Measurements from ENCODE around the gene TOMM40L. TPM values are rescaled to one million over a fixed set of nuclear protein-coding genes. Genes with fewer than 3 reads are reported as not detected.

The TOMM40L gene
- total and polyA plus RNA-seq, 7 donors: 12.6 to 23.1 (median 16.1) TPM

DNA sequence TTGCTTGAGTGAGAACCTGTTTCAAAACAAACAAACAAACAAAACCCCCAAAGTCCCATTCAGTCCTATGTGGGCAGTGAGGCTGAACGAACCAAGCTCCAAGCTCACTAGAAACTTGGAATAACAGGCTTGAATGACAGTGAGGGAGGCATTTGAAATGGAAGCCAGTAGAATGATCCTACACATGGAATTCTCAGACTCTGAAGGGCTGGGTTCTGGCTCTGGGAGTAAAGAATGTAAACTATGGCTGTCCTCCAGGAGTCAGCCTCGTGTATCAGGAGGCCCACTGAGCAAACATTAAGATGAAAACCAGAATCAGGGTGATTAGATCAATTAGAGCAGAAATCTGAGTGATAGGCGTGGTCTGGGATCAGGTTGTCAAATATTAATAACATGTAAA is 47.5 kb downstream of the TOMM40L start:
- WGBS, 2 donors: 54 to 63% methylated on average over 3 of the region's 3 CpGs
- H3K36me3 ChIP-seq: no peaks in the 10 kb centered on the region
- intact Hi-C loops (cut with DNase I): no loop called here

DNA sequence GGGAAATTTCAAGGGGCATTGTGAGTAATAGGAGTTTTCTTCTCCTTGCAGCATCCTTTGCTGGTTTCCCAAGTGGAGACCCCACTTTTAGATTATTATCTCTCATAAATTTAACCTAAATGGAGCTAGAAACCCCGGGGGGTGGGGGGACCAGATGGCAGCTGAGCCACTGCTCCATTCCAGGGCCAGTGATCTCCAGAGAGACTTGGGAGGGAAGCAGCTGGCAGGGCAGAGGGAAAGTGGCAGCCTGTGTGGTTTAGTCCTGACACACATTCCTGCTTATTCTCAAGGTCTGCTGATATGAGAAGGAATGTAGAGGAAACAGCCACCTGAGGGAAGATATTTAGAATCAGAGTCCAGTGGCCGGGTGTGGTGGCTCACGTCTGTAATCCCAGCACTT is 49.0 kb downstream of the TOMM40L start:
- Histone ChIP-seq H3K4me3 (no peak overlapping the region), H3K27ac (no peak overlapping the region), H3K4me1 (peaks cover 0 to 16% (median 7%) of the 10 kb centered on the region in 4 donors), H3K9me3 (no peaks in the 10 kb centered on the region), H3K27me3 (no peaks in the 10 kb centered on the region), H3K36me3 (no peaks in the 10 kb centered on the region)
- TF ChIP-seq POLR2AphosphoS5 (IDR thresholded peaks at IDR 0.05) (no peak), POLR2A (IDR thresholded peaks at IDR 0.05) (no peak), EP300 (IDR thresholded peaks at IDR 0.05) (no peak)
- TF ChIP-seq, protein P1, sequence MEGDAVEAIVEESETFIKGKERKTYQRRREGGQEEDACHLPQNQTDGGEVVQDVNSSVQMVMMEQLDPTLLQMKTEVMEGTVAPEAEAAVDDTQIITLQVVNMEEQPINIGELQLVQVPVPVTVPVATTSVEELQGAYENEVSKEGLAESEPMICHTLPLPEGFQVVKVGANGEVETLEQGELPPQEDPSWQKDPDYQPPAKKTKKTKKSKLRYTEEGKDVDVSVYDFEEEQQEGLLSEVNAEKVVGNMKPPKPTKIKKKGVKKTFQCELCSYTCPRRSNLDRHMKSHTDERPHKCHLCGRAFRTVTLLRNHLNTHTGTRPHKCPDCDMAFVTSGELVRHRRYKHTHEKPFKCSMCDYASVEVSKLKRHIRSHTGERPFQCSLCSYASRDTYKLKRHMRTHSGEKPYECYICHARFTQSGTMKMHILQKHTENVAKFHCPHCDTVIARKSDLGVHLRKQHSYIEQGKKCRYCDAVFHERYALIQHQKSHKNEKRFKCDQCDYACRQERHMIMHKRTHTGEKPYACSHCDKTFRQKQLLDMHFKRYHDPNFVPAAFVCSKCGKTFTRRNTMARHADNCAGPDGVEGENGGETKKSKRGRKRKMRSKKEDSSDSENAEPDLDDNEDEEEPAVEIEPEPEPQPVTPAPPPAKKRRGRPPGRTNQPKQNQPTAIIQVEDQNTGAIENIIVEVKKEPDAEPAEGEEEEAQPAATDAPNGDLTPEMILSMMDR (IDR thresholded peaks at IDR 0.05): no peak
- intact Hi-C loops (cut with DNase I): no loop called here
- 48 to 66% methylated on average over 3 of the region's 3 CpGs for WGBS, 2 donors
- no peak for DNase-seq

More for the DNA sequence above, 47.5 kb downstream of the TOMM40L start:
- H3K27ac ChIP-seq: no peak overlapping the region
- H3K4me1 ChIP-seq: peaks cover 0 to 16% (median 7%) of the 10 kb centered on the region in 4 donors
- TF ChIP-seq POLR2A (IDR thresholded peaks at IDR 0.05): no peak
- no peak for TF ChIP-seq POLR2AphosphoS5 (IDR thresholded peaks at IDR 0.05)
- TF ChIP-seq, protein P1 (IDR thresholded peaks at IDR 0.05): no peak
- TF ChIP-seq EP300 (IDR thresholded peaks at IDR 0.05): no peak
- no peak overlapping the region for H3K4me3 ChIP-seq
- DNase-seq: no peak
- H3K27me3 ChIP-seq: no peaks in the 10 kb centered on the region
- H3K9me3 ChIP-seq: no peaks in the 10 kb centered on the region

Other genes starting within 250 kb of the TOMM40L start
- 10 to 100 TPM in 1 of 4 donors, 1 to 10 TPM in 3; 2.7 to 30.5 (median 5.9) TPM for gene F11R, start 204.9 kb upstream of the TOMM40L start, total RNA-seq
- 10 to 100 TPM; 15.6 to 96.7 (median 34.0) TPM for gene F11R, start 204.9 kb upstream of the TOMM40L start, polyA plus RNA-seq
- gene TSTD1, start 187.1 kb upstream of the TOMM40L start, total RNA-seq: 10 to 100 TPM; 10.5 to 46.4 (median 27.8) TPM
- 100 to 1,000 TPM; 115 to 609 (median 268) TPM for gene TSTD1, start 187.1 kb upstream of the TOMM40L start, polyA plus RNA-seq
- gene USF1, start 180.1 kb upstream of the TOMM40L start, total RNA-seq: 10 to 100 TPM; 54.8 to 76.2 (median 62.5) TPM
- 10 to 100 TPM; 25.8 to 84.6 (median 42.5) TPM for gene USF1, start 180.1 kb upstream of the TOMM40L start, polyA plus RNA-seq
- gene ARHGAP30, start 156.2 kb upstream of the TOMM40L start, total RNA-seq: 1 to 10 TPM; 4.4 to 7.7 (median 6.6) TPM
- gene ARHGAP30, start 156.2 kb upstream of the TOMM40L start, polyA plus RNA-seq: 10 to 100 TPM in 1 of 3 donors, 1 to 10 TPM in 2; 4.8 to 37.8 (median 4.9) TPM
- not detected for gene NECTIN4, start 136.5 kb upstream of the TOMM40L start, total RNA-seq
- gene NECTIN4, start 136.5 kb upstream of the TOMM40L start, polyA plus RNA-seq: 1 to 10 TPM in 2 of 3 donors, not detected in 1; 1.2 to 2.8 TPM
- 10 to 100 TPM in 2 of 4 donors, 1 to 10 TPM in 2; 5.8 to 14.1 (median 10.8) TPM for gene KLHDC9, start 127.7 kb upstream of the TOMM40L start, total RNA-seq
- 10 to 100 TPM in 1 of 3 donors, 1 to 10 TPM in 2; 4.7 to 11.1 (median 9.6) TPM for gene KLHDC9, start 127.7 kb upstream of the TOMM40L start, polyA plus RNA-seq
- gene PFDN2, start 108.0 kb upstream of the TOMM40L start, total RNA-seq: 10 to 100 TPM; 40.7 to 63.4 (median 45.9) TPM
- 100 to 1,000 TPM in 2 of 3 donors, 10 to 100 TPM in 1; 82.3 to 115 (median 104) TPM for gene PFDN2, start 108.0 kb upstream of the TOMM40L start, polyA plus RNA-seq
- 10 to 100 TPM; 24.4 to 39.6 (median 33.1) TPM for gene NIT1, start 108.0 kb upstream of the TOMM40L start, total RNA-seq
- gene NIT1, start 108.0 kb upstream of the TOMM40L start, polyA plus RNA-seq: 10 to 100 TPM; 46.8 to 66.6 (median 66.5) TPM
- 10 to 100 TPM; 27.7 to 34.2 (median 30.2) TPM for gene DEDD, start 93.4 kb upstream of the TOMM40L start, total RNA-seq
- 10 to 100 TPM; 24.0 to 30.6 (median 30.5) TPM for gene DEDD, start 93.4 kb upstream of the TOMM40L start, polyA plus RNA-seq
- gene UFC1, start 72.1 kb upstream of the TOMM40L start, total RNA-seq: 10 to 100 TPM; 49.0 to 77.8 (median 70.3) TPM
- 100 to 1,000 TPM; 129 to 249 (median 232) TPM for gene UFC1, start 72.1 kb upstream of the TOMM40L start, polyA plus RNA-seq
- gene USP21, start 66.6 kb upstream of the TOMM40L start, total RNA-seq: 10 to 100 TPM; 11.4 to 24.1 (median 13.1) TPM
- gene USP21, start 66.6 kb upstream of the TOMM40L start, polyA plus RNA-seq: 10 to 100 TPM; 16.2 to 22.2 (median 17.3) TPM
- gene PPOX, start 59.6 kb upstream of the TOMM40L start, total RNA-seq: 10 to 100 TPM; 16.6 to 30.9 (median 21.3) TPM
- 10 to 100 TPM in 2 of 3 donors, 1 to 10 TPM in 1; 7.4 to 17.7 (median 16.2) TPM for gene PPOX, start 59.6 kb upstream of the TOMM40L start, polyA plus RNA-seq
- 10 to 100 TPM; 10.7 to 19.3 (median 14.8) TPM for gene B4GALT3, start 48.6 kb upstream of the TOMM40L start, total RNA-seq
- 10 to 100 TPM; 13.4 to 33.4 (median 16.8) TPM for gene B4GALT3, start 48.6 kb upstream of the TOMM40L start, polyA plus RNA-seq
- gene ADAMTS4, start 27.0 kb upstream of the TOMM40L start, total RNA-seq: 10 to 100 TPM in 2 of 4 donors, 1 to 10 TPM in 2; 6.4 to 78.2 (median 10.8) TPM
- gene ADAMTS4, start 27.0 kb upstream of the TOMM40L start, polyA plus RNA-seq: 1 to 10 TPM in 1 of 3 donors, under 1 TPM in 2; 0.23 to 4.5 (median 0.60) TPM
- 100 to 1,000 TPM in 1 of 4 donors, 10 to 100 TPM in 3; 79.6 to 113 (median 92.6) TPM for gene NDUFS2, start 23.7 kb upstream of the TOMM40L start, total RNA-seq
- gene NDUFS2, start 23.7 kb upstream of the TOMM40L start, polyA plus RNA-seq: 100 to 1,000 TPM; 113 to 194 (median 123) TPM
- gene FCER1G, start 10.8 kb upstream of the TOMM40L start, total RNA-seq: 10 to 100 TPM; 14.4 to 86.4 (median 56.9) TPM
- 100 to 1,000 TPM in 1 of 3 donors, 10 to 100 TPM in 2; 77.7 to 243 (median 80.5) TPM for gene FCER1G, start 10.8 kb upstream of the TOMM40L start, polyA plus RNA-seq
- not detected for gene APOA2, start 2.4 kb upstream of the TOMM40L start, total RNA-seq
- under 1 TPM in 1 of 3 donors, not detected in 2; 0.26 TPM for gene APOA2, start 2.4 kb upstream of the TOMM40L start, polyA plus RNA-seq
- not detected for gene NR1I3, start 12.1 kb downstream of the TOMM40L start, total RNA-seq
- under 1 TPM in 1 of 3 donors, not detected in 2; 0.13 TPM for gene NR1I3, start 12.1 kb downstream of the TOMM40L start, polyA plus RNA-seq
- 10 to 100 TPM in 1 of 4 donors, 1 to 10 TPM in 2, under 1 TPM in 1; 0.71 to 15.2 (median 3.7) TPM for gene PCP4L1, start 32.7 kb downstream of the TOMM40L start, total RNA-seq
- gene PCP4L1, start 32.7 kb downstream of the TOMM40L start, polyA plus RNA-seq: 1 to 10 TPM in 1 of 3 donors, not detected in 2; 2.3 TPM
- 1 to 10 TPM; 3.1 to 10.0 (median 6.0) TPM for gene MPZ, start 83.9 kb downstream of the TOMM40L start, total RNA-seq
- gene MPZ, start 83.9 kb downstream of the TOMM40L start, polyA plus RNA-seq: 1 to 10 TPM; 1.2 to 4.1 (median 3.0) TPM
- gene SDHC, start 88.3 kb downstream of the TOMM40L start, total RNA-seq: 10 to 100 TPM; 21.2 to 83.5 (median 38.1) TPM
- 100 to 1,000 TPM; 221 to 371 (median 234) TPM for gene SDHC, start 88.3 kb downstream of the TOMM40L start, polyA plus RNA-seq
- not detected for gene CFAP126, start 141.8 kb downstream of the TOMM40L start, total RNA-seq
- not detected for gene CFAP126, start 141.8 kb downstream of the TOMM40L start, polyA plus RNA-seq

All from sigmoid colon (tissue), 7 donors.